ENCODE data around the gene MRPL18. TPM values are rescaled to one million over a fixed set of nuclear protein-coding genes. Genes with fewer than 3 reads are reported as not detected.

MRPL18 gene
- total and polyA plus RNA-seq, 2 of the 4 experiments (the other 2 are of a cell fraction): 53.4 to 56.8 TPM

DNA sequence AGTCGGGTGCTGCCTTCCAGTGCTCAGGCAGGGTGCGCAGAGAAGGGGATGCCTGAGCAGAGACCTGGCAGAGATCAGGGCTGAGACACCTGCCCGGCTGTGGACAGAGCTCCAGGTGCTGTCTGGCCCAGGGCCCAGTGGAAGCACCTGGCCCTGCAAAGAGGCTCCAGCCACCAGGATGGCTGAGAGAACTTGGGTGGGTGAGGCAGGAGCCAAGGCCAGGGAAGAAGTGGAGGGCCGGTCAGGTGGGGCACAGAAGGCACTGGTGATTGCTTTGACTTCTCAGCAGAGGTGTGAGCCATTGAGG lies 41.1 kb downstream of the MRPL18 start:
- CTCF ChIA-PET: no interaction called here
- peaks cover 4% of the 10 kb centered on the region; the same call in 1 of the 2 replicates for H3K4me1 ChIP-seq (ENCODE audit: control insufficient read depth, insufficient read depth, low read length)
- ATAC-seq (ENCODE audit: low read depth): no peak

More for the DNA sequence above, 41.1 kb downstream of the MRPL18 start:
- no peak overlapping the region for H3K18ac ChIP-seq (ENCODE audit: low read depth, low read length)
- no peak overlapping the region for H3K56ac ChIP-seq (ENCODE audit: extremely low read depth, insufficient read depth, low read length)
- intact Hi-C loops (cut with micrococcal nuclease): no loop called here
- H3K9ac ChIP-seq (ENCODE audit: low read depth, low read length): no peak overlapping the region
- no peaks in the 10 kb centered on the region for H4K20me1 ChIP-seq (ENCODE audit: insufficient read depth, low read length)
- dilution Hi-C loops (cut with HindIII; ENCODE audit: low sequenced_read_pairs, unreplicated experiment): no loop called here
- H3K79me1 ChIP-seq (ENCODE audit: low read depth in 1 of 2, low read length in 2 of 2): no peaks in the 10 kb centered on the region
- H3K9me3 ChIP-seq (ENCODE audit: control insufficient read depth, insufficient read depth, low read length): no peaks in the 10 kb centered on the region
- H4K91ac ChIP-seq (ENCODE audit: insufficient read depth, low read depth, low read length): no peak overlapping the region
- TF ChIP-seq SMC3 (IDR thresholded peaks at IDR 0.05; ENCODE audit: low read depth, low read length): no peak
- TF ChIP-seq CHD1 (IDR thresholded peaks at IDR 0.05; ENCODE audit: low read depth, low read length): no peak
- TF ChIP-seq CTCF (conservative IDR thresholded peaks at IDR 0.05; ENCODE audit: low read depth, low read length): no peak
- TF ChIP-seq, protein P1, sequence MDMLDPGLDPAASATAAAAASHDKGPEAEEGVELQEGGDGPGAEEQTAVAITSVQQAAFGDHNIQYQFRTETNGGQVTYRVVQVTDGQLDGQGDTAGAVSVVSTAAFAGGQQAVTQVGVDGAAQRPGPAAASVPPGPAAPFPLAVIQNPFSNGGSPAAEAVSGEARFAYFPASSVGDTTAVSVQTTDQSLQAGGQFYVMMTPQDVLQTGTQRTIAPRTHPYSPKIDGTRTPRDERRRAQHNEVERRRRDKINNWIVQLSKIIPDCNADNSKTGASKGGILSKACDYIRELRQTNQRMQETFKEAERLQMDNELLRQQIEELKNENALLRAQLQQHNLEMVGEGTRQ (IDR thresholded peaks at IDR 0.05; ENCODE audit: low read depth, low read length): no peak
- no peak for TF ChIP-seq MXI1 (IDR thresholded peaks at IDR 0.05; ENCODE audit: borderline replicate concordance, low read depth, low read length)
- no peak for TF ChIP-seq MAZ (IDR thresholded peaks at IDR 0.05; ENCODE audit: borderline replicate concordance, low read depth, low read length)
- no peak for TF ChIP-seq POLR2A (IDR thresholded peaks at IDR 0.05; ENCODE audit: low read depth, low read length)
- no peak for TF ChIP-seq RCOR1 (IDR thresholded peaks at IDR 0.05; ENCODE audit: insufficient replicate concordance, low read length)
- TF ChIP-seq RAD21 (IDR thresholded peaks at IDR 0.05; ENCODE audit: low read length): no peak
- TF ChIP-seq, protein P2, sequence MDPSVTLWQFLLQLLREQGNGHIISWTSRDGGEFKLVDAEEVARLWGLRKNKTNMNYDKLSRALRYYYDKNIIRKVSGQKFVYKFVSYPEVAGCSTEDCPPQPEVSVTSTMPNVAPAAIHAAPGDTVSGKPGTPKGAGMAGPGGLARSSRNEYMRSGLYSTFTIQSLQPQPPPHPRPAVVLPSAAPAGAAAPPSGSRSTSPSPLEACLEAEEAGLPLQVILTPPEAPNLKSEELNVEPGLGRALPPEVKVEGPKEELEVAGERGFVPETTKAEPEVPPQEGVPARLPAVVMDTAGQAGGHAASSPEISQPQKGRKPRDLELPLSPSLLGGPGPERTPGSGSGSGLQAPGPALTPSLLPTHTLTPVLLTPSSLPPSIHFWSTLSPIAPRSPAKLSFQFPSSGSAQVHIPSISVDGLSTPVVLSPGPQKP (IDR thresholded peaks at IDR 0.05; ENCODE audit: borderline replicate concordance, low read depth, low read length): no peak
- no peak for TF ChIP-seq MAFK (IDR thresholded peaks at IDR 0.05; ENCODE audit: low read depth, low read length)
- no peak for TF ChIP-seq CEBPB (IDR thresholded peaks at IDR 0.05; ENCODE audit: low read depth, low read length)
- TF ChIP-seq RFX5 (IDR thresholded peaks at IDR 0.05; ENCODE audit: low read depth, low read length): no peak
- no peak for TF ChIP-seq FOS (IDR thresholded peaks at IDR 0.05; ENCODE audit: low read depth, low read length)
- no peak overlapping the region for H3K14ac ChIP-seq (replicated peaks; ENCODE audit: low read depth, low read length)
- no peak overlapping the region for H3K4ac ChIP-seq (ENCODE audit: low read depth, low read length)
- no peak overlapping the region for H2BK15ac ChIP-seq (ENCODE audit: low read depth, low read length)
- H2BK120ac ChIP-seq (ENCODE audit: low read depth, low read length): no peak overlapping the region
- in situ Hi-C loops (cut with MboI; ENCODE audit: low sequenced_read_pairs): no loop called here
- DNase-seq: no peak
- H4K8ac ChIP-seq (ENCODE audit: low read depth in 2 of 2, low read length in 2 of 2): no peak overlapping the region
- no peak overlapping the region for H3K4me3 ChIP-seq (ENCODE audit: insufficient read depth, low read depth, low read length)
- H2BK20ac ChIP-seq (ENCODE audit: low read depth, low read length): no peak overlapping the region
- no peak overlapping the region for H2AFZ ChIP-seq (replicated peaks; ENCODE audit: low read length, poor library complexity)
- no peak overlapping the region for H3K23ac ChIP-seq (ENCODE audit: low read depth, low read length)
- no peak overlapping the region for H4K5ac ChIP-seq (ENCODE audit: low read depth, low read length)
- H3K27ac ChIP-seq (ENCODE audit: insufficient read depth, low read length): no peak overlapping the region
- POLR2A ChIA-PET (ENCODE audit: unreplicated experiment): no interaction called here
- H3K9me1 ChIP-seq (ENCODE audit: insufficient read depth, low read length): peaks cover 3% of the 10 kb centered on the region; the same call in 1 of the 2 replicates
- no peak overlapping the region for H2BK5ac ChIP-seq (ENCODE audit: low read depth, low read length, poor library complexity, severe bottlenecking)
- H3K4me2 ChIP-seq (ENCODE audit: low read depth, low read length): no peak overlapping the region
- no peak overlapping the region for H2AK5ac ChIP-seq (ENCODE audit: low read depth, low read length)
- BruUV-seq (replicated peaks): no TSS peak
- H3K36me3 ChIP-seq (ENCODE audit: control insufficient read depth, insufficient read depth, low read length): no peaks in the 10 kb centered on the region
- H3K27me3 ChIP-seq (ENCODE audit: control insufficient read depth, insufficient read depth, low read length): no peaks in the 10 kb centered on the region
- 86% methylated on average over 4 of the region's 4 CpGs; no CpG with 5 or more reads in 1 of the 2 experiments for WGBS, 2 experiments (ENCODE audit: extremely low coverage in 2 of 2, insufficient read length in 1 of 2)
- no peak overlapping the region for H2AK9ac ChIP-seq (replicated peaks; ENCODE audit: low read depth, low read length, poor library complexity)
